HG03354 (cell line): ENCODE data around the gene PTPRN2.
"Not testable (repeated sequence)": the region's sequence is repeated elsewhere in the genome, so short reads cannot be mapped to it uniquely, and the experiment has no call there.

Experiments
- ATAC-seq: cut with Tn5 transposase; IDR thresholded peaks from one replicate; pipeline ENCODE4 v1.9.1; 2021; ENCODE audit warnings: mild to moderate bottlenecking; ENCODE audit not compliant: unreplicated experiment, poor library complexity, severe bottlenecking

Gene PTPRN2

DNA sequence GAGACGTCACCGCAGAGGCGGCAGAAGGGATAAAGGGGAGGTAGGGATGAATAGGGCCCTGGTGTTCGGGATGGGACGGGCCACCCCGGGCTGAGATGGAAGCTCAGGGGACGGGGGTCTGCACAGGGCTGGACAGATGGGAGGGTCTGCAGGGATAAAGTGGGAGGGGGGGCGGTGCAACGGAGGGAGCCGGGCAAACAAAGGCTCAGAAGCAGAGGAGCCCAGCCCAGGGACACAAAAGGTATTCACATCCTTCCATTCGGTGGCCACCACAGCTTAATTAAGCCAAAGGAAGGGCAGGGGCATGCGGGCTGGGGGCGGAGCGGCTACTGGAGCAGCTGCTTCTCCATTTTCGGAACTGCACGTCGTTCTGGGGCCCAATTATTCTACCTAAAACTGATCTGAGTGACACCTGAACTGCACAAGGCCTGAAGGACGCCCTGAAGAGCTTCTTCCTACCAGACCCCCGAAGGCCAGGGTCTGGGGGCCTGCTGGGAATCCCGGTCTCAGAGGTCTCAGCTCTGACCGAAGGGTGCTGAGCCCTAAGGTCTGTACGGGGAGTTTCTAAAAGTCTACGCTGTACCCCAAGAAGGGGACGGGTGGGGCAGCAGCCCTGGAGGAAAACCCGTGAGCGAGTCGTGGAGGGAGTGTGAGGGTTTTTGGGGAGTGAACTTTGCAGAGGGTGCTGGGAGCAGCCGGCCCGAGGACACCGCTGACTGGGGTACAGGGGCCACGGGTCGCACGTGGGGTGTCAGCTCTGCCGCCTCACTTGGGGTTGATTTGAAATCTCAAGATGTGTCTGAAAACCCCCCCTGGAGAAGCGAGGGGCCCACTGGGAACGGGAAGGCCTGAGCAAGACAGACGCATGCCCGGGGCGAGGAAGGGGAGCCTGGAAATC, 916.0 kb downstream of the PTPRN2 start:
- no peak for ATAC-seq

DNA sequence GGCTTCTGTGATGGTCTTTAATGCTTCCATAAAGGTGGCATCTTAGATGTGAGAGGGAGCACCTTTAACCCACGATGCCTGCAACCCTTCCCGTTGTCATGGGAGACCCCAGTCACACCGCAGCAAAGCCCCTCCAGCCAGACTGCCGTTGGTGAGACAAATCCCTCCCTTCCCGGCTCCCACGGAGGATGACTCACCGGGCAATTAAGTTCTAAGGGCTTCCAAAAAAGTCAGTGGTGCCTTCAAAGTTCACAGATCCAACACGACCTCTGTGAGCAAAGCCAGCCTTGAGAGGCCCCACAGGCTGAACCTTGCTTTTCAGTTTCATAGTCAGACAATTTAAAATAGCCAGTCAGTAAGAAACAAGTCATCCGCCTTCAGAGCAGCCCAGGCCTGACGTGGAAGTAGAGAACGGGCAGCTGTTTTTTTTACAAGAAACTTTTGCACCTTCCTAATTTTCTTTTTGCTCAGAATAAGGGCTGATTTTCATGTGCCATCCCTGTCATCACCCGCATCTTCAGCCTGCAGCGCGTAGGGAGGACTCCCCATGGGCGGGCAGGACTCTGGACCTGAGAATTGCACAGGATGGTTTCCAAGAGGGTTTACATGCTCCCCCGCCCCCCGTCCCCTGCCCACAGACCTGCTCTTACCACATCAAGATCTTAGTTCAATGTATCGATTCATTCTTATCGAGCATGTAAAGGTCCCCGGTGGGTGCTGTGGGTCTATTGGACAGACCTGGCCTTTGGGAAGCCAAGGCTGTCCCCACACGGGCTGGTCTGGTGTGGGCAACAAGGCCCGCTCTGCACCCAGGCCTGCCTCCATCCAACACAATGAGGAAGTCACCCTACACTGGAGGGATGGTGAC, 916.9 kb downstream of the PTPRN2 start:
- no peak for ATAC-seq

DNA sequence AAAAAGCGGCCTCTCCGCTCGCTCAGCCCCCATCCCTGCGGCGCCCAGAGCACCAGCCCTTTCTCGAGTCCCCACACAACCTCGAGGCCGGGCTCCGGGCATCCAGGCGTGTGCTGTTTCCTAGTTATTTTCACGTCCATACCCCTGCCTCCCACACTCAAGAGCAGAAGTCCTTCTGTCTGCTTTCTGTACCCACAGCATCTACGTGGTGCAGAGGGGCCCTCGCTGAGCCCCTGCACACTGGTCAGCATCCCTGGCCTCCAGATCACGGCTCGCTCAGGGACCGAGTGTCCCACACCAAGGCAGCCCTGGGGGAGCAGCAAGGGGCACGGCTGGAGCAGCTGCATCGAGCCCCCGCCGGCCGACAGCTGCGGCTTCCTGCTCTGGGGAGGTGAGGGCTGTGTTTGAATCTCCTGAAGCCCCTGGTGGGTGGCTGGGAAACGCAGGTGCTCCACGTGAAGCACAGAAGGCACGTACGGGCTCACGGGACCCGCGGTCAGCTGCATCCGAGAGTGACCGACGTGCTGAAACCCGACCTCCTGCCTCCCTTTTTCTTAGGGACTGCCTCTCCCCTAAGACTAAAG, 917.8 kb downstream of the PTPRN2 start:
- no peak for ATAC-seq

DNA sequence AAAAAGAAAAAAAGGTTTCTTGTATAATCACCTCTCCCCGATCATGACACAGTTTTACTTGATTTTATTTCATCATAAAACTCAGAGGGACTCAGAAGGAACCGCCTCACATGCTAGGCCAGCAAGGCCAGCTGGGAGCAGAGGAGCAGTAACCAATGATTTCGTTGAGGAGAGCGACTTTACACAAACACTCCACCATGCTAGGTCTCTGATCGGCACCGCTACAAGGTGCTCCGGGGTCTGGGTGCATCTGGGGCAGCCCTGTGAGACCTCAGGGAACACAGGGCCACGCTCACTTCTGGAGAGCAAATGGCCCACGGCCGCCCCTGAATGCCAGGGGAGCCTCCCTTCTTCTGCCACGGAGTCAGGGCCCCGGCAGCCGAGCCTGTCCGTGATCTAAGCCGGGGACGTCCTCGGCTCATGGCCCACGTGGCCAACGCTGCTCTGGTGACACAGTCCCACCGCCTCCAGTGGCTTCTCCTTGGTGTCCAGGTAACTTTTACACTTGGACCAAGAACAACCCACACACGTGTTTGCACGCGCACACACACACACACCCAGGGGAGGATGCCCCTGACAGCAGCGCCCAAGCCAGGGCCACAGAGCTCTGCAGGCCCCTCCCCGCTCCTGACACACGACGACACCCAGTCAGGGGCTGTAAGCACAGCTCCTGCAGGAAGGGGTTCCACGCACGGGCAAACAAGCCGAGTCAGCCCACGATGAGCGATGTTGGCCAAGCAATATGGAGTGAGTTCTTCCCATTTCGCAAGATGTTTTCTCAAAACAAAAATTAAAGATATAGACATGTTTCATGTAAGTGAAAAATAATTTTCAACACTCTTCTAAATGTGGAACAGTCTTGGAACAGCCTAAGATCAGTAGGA, 918.5 kb downstream of the PTPRN2 start:
- no peak for ATAC-seq

DNA sequence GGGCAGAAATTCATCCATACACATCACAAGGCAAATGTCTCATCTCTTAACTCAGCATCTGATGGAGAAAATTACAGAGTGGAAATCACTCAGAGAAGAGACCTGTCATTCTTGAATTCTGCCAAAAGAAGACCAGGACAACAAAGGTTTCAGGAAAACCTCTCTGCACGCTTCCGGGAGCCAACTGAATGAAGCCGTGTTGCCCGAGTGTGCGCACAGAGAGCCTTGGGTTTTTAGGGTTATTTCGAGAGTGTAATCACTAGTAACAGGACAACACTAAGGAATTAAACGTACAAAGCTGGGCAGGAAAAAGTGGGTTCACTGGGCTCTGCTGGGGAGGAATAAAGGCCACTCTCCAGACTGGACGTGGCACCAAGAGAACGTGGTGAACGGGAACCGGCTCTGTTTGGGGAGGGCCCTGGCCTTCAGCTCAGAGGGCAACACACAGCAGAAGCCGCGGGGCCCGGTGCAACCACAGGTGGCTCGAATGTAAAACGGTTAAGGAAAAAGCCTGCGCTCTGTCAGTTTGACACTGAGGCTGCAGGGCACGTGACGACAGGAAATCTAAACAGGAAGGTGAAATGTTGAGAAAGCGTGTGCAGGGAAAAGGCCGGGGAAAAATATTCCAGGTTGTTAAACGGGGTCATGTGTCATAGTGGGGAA, 919.3 kb downstream of the PTPRN2 start:
- no peak for ATAC-seq

DNA sequence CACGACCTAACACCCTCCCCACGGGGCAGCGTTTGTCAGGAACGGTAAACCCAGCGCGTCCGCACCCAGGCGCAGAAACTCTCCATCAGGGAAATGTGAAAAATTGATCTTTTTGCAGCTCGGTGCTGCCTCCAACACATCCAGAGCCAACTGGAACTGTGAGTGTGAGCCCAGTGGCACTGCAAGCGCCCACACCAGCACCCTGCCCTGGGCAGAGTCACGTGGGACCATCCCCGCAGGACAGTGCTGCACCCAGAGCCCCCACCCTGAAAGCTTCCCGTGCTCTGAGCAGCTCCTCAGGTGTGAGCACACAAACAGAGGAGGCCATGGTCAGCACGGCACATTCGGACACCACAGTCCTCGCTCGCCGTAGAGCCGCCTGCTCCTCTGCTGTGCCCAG, 919.9 kb downstream of the PTPRN2 start:
- no peak for ATAC-seq

DNA sequence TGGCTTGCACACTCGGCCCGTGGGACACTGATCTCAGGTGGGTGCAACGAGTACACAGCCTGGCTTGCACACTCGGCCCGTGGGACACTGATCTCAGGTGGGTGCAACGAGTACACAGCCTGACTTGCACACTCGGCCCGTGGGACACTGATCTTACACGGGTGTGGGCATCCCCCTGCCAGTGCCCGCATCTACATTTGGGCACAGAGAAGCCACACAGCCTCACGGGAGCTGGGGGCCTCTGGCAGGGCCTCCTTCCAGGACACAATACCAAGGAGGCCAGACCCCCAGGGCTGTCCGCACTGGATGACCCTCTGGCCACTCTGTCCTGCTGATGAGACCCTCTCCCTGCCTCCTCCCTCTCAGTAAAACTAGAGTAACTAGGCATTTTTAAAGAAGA, 920.4 kb downstream of the PTPRN2 start:
- ATAC-seq, result no peak

DNA sequence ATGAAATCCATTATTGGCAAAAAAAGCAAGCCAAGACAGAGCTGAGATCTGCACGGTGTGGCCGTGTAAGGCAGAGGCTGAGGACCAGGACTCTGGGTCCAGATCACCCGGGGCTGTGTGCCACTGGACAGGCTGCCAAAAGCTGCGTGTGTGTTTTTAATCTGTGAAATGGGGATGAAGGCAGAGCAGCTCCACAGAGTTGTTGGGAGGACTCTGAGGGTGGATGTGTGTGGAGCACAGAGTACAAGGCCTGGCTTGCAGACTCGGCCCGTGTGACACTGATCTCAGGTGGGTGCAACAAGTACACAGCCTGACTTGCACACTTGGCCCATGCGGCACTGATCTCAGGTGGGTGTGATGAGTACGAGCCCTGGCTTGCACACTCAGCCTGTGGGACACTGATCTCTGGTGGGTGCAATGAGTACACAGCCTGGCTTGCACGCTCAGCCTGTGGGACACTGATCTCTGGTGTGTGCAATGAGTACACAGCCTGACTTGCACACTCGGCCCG, 921.0 kb downstream of the PTPRN2 start:
- no peak for ATAC-seq

DNA sequence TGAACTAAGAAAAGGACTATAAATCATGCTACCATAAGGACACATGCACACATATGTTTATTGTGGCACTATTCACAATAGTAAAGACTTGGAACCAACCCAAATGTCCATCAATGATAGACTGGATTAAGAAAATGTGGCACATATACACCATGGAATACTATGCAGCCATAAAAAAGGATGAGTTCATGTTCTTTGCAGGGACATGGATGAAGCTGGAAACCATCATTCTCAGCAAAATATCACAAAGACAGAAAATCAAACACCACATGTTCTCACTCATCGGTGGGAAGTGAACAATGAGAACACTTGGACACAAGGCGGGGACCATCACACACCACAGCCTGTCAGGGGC, 922.0 kb downstream of the PTPRN2 start:
- ATAC-seq, result not testable (repeated sequence)

DNA sequence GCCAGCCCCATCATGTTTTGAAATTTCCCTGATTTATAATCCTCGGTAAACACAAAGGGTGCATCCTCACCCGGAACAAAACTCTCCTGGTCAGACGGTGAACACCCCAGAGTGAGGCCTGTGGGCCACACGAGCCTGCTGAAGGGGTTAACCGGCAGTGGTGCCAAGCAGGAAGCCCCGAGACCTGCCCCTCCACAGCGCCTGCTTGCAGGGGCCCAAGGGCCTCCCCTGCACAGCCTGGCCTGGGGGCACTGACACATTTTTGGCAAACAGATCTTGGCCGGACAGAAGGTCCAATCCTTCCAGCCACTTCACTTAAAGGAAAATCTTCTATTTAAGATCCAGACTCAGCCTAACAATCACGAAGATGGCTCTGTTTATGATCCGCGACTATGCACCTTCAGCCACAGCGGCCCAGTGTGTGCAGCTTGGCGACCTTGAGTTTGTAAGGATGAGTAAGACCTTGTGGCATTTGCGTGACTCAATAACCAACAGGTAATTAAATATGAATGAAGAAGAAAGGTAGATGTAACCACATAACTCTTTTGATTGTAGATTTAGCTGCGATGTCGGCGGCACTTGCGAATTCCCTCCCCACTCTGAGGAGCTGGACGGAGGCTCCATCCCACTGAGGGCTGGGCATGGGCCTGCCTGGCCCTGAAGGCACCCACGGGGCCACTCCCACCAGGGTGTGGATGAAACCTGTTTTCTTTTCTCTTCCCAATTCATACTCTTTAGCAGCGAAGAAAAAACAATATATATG, 922.6 kb downstream of the PTPRN2 start:
- no peak for ATAC-seq

DNA sequence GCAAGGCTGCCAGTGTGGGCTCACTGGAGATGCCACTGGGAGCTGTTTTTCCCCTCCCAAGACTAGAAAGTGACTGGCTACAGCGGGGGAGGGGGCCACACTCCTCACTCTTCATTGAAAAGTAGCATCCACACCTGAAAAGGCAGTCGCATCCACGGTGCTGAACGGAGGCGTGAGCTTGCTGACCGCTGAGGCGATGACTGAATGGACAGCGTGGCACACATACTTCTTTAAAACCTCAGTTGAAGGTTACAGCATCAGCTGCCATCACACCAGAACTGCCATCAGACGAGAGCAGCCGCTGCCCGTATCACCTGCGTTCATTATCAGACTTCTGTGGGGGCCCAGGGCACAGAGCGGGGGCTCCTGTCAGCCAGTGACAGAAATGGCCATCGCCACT, 923.6 kb downstream of the PTPRN2 start:
- ATAC-seq, result no peak

DNA sequence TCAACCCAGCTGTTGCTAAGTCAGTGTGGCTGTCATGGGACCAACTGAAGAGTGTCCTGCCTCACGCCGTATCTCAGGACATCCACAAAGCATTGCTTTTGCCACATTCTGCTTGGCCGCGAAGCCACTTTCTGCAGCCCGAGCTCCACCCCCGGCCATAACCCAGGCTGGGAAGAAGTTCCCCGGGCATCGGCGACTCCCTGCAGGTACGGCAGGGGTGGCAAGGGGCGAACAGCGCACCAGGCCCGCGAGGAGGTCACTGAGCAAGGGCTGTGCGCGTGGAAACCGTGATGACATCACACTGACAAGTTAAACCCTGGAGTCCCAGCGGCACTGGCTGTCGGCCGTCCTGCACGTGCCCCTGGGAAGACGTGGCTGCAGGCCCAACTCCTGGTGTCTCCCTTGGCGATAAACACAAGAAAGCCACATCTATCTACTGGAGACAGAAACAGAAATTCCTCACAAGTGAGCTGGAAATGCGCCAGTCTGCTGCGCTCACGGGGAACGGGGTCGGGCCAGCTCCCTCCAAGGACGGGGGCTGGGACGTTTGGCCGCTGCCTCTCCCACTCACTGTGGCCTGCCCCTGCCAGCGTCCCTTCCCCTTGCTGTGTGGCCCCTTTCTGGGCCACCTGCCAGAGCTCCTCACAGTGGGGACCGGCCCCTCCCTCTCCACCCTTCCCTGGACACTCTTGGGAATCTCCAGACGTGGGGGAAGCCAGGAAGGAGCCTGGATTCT, 924.5 kb downstream of the PTPRN2 start:
- no peak for ATAC-seq

DNA sequence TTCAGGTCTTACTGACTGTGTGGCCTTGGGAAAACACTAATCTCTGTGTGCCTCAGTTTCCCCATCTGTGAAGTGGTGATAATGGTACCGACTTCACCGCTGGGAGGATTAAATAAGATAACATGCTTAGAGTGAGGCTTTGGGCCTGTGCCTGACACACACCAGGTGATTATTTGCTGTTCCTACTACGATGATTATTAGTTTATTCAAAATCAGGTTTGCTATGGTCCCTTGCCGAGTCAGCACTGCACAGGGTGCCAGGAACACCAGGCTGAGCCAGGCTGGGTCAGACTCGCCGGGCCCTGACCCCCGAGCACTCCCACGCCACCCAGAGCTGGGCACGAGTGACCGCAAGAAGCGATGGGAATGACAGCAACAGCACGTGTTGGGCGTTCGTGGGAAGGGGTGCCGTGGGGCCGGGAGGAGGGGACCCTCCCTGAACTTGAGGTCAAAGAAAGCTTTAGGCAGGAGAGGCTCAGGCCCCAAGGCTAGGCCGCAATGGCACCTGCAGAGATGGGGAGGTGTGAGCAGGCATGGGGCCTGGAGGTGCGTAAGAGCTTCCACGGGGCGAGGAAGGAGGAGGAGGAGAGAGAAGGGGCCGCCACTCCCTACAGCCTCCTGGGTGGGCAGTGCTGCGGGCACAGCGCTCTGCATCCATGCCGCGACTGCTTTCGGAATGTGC, 925.4 kb downstream of the PTPRN2 start:
- no peak for ATAC-seq

DNA sequence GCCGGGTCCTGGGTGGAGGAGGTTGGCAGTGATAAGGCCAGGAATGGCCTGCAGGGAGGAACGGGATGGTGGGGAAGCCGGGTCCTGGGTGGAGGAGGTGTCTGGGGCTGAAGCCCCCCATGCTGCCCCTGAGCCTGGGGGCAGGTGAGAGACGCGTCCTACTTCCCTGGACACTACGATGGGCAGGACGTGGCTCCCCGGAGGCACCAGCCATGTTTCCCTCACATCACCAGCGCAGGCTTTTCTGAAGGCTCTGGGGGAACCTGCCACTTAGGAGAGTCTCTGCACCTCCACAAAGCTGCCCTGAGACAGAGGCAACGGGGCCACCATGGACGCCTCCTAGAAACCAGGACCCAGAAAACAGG, 926.0 kb downstream of the PTPRN2 start:
- no peak for ATAC-seq

DNA sequence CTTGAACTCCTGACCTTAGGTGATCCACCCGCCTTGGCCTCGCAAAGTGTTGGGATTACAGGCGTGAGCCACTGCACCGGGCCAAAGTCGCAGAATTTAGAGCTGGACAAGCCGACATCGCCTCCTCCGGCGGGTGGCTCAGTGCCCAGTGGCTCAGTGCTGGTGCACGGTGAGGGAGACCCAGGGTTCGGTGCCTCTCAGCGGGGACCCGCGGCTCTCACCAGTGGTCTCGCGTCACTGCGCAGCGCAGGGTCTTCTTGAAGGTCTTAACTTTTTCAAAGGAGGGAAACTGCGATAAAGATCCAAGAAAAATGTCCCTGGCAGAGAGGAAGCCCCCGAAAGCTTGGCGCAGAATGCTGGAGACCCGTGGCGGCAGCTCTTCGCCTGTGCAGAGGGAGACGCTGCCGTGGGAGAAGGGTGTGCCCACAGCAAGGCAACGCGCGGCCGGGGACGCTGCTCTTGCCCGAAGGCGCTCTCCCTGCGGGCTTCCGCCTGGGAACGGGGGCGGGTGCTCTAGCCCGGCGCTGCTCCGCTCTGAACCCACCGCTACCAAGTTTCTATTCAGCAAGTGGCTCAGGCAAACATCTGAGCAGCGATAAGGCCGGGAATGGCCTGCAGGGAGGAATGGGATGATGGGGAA, 926.5 kb downstream of the PTPRN2 start:
- no peak for ATAC-seq

DNA sequence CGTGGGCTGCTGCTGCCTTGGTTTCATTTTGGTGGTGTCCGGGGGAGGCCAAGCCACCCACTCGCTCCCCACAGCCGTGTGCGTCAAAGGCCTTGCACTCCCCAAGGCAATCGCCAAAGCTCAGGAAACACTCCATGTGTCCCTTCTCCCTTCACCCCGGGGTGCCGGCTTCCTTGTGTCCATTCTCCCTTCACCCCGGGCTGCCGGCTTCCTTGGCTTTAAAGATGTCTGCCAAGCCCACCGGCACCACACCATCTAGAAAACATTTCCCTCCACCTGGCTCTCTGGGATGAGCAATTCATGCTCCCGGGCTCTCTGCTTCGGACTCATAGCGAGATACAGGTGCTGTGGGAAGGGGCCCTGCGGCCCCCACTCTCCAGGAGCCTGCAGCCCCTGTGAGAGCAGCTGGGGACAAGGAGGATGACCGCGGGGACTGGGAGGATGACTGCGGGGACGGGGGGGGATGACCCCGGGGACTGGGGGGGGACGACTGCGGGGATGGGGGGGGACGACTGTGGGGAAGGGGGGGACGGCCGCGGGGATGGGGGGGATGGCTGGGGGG, 928.7 kb downstream of the PTPRN2 start:
- ATAC-seq, result no peak
